Panc1 (cell line): ENCODE data around the gene SNX24.

Experiments
- POLR2AphosphoS5 ChIP-seq: IDR thresholded peaks from 2 replicates; pipeline ENCODE4 v1.6.1; 2012; ENCODE audit warnings: mild to moderate bottlenecking, low read depth, low read length, moderate library complexity
- REST ChIP-seq, 2 experiments: IDR thresholded peaks; 2 replicates each; pipeline ENCODE4 v1.6.1; 2011 to 2012; ENCODE audit warnings: low read depth in 2 of 2, control low read depth in 1 of 2, low read length in 1 of 2, mild to moderate bottlenecking in 1 of 2, moderate library complexity in 1 of 2; ENCODE audit not compliant: insufficient read depth in 1 of 2
- TF ChIP-seq, protein P1 (sequence below): fragments of 450-650 bp; IDR thresholded peaks from 2 replicates; pipeline ENCODE4 v1.5.1; 2017; ENCODE audit warnings: mild to moderate bottlenecking

DNA sequence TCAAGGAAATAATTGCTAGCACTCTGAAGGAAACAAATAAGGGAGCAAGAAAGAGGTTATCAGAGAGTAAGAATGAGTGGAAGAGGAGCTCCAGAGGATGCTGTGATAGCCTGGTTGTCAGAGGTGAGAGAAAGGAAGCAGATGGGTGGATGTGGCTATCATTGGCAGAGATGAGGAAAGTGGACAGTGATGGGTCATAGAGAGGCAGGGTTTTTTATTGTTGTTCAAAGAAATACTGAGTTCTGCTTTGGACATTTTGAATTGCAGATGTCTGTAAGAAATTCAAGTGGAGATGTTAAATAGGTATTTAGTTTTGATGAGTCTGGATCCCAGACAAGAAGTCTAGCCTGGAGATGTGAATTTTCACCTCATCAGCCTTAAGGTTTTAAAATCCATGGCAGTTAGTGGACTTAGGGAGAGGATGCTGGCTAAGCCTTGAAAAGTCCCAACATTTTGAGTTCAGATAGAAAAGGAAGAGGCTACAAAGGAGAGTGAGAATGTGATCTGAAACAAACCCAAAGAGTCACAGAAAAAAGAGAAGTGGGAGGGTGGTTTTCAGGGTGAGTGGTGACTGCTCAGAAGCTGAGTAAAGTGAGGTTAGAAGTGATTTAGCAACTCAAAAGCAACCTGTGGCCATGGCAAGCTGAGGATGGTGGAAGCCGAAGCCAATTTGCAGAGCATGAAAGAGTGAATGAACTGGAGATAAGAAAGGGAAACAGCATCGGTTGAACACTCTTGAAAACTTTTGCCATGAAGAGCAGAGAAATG lies 140.7 kb downstream of the SNX24 start:
- TF ChIP-seq, protein P1, sequence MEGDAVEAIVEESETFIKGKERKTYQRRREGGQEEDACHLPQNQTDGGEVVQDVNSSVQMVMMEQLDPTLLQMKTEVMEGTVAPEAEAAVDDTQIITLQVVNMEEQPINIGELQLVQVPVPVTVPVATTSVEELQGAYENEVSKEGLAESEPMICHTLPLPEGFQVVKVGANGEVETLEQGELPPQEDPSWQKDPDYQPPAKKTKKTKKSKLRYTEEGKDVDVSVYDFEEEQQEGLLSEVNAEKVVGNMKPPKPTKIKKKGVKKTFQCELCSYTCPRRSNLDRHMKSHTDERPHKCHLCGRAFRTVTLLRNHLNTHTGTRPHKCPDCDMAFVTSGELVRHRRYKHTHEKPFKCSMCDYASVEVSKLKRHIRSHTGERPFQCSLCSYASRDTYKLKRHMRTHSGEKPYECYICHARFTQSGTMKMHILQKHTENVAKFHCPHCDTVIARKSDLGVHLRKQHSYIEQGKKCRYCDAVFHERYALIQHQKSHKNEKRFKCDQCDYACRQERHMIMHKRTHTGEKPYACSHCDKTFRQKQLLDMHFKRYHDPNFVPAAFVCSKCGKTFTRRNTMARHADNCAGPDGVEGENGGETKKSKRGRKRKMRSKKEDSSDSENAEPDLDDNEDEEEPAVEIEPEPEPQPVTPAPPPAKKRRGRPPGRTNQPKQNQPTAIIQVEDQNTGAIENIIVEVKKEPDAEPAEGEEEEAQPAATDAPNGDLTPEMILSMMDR = no peak
- TF ChIP-seq REST (IDR thresholded peaks at IDR 0.05; ENCODE audit: insufficient read depth in 1 of 2, low read depth in 2 of 2, low read length in 1 of 2) (no peak), POLR2AphosphoS5 (no peak)
